GM21717 (cell line): ENCODE data around the gene HSD11B1L.
"Not testable (repeated sequence)": the region's sequence is repeated elsewhere in the genome, so short reads cannot be mapped to it uniquely, and the experiment has no call there.

Experiments
- ATAC-seq: cut with Tn5 transposase; IDR thresholded peaks from one replicate; pipeline ENCODE4 v1.9.1; 2021; ENCODE audit warnings: mild to moderate bottlenecking, moderate library complexity; ENCODE audit not compliant: unreplicated experiment

Gene HSD11B1L

GRCh38 chr19:5719961-5720790 lies 39.3 kb downstream of the HSD11B1L start, which contains the start of the genes CATSPERD and LONP1:
Gene CATSPERD, plus strand, starts transcription at chr19:5720637. Its CDS starts 101 bp downstream, at chr19:5720738.
Gene LONP1, minus strand, starts transcription at chr19:5720146. Its CDS starts 14 bp downstream, at chr19:5720132.
- peak; percentile 74 for ATAC-seq

GRCh38 chr19:5727453-5728050 lies 46.7 kb downstream of the HSD11B1L start:
- no peak for ATAC-seq

- ATAC-seq, result not testable (repeated sequence)
Measured at GRCh38 chr19:5733172-5733571, 52.3 kb downstream of the HSD11B1L start.
